DMS 273 (cell line): ENCODE measurements around the gene NCDN.

Experiments used
- DNase-seq: peaks from one replicate; lab custom pipeline; 2025; ENCODE audit not compliant: unreplicated experiment; lab: John Stamatoyannopoulos, UW

Gene NCDN

DNA sequence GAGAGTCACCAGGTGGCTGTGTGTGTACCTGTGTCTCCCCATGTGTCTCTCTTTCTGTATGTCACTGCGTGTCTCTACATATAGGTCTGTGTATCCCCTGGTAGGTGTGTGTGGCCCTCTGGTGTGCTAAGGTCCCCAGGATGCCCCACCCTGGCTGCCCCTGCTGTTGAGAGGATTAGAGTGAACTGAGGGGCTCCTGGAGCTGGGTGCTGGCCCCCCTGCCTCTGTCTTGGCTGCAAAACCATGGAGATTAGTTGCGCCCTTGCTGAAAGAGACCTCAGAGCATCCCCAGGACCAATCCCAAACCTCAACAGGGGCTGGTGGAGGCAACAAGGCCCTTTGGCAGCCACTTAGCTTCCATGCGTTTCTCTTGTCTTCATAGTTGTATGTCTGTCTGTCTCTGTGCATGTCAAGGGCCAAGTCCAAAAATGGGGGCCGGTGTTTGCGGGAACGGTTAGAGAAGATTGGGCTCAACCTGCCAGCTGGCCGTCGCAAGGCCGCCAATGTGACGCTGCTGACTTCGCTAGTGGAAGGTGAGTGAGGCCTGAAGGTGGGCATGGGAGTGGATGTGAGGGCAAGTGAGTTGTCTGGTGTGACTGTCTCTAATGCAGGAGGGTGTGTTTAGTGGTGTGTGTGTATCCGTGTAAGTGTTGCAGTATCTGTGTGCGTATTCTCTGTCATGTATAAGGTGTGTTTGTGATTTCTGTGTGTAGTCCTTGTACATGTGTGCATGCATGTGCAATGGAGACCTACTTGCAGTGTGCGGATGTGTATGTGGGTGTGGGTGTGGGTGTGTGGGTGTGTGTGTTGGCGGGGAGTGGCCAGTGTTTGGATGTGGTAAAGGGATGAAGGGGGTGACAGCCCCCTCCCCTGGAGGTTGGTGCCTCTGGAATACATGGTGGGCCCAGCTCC lies 32.2 kb downstream of the NCDN start:
- DNase-seq: no peak

GRCh38 chr1:35590476-35591040 lies 33.0 kb downstream of the NCDN start:
- DNase-seq: no peak

DNA sequence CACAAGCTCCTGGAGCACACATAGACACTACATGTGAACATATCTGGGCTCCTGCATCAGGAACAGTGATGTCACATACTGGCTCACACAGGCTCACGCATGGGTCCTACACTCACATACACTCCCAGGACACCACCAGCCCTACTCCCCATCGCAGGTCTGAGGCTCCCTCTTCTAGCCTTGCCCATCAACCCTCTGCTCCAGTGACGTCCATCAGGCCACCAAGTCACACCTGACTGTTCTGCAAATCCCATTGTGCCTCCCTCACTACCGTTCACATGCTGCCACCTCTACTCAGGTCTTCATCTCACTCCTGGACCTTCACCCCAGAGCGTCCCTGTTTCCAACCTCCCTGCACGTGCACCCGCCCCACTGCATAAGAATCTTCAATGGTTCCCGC lies 33.6 kb downstream of the NCDN start:
- DNase-seq: no peak

GRCh38 chr1:35592991-35593769 lies 35.6 kb downstream of the NCDN start:
- DNase-seq: no peak

DNA sequence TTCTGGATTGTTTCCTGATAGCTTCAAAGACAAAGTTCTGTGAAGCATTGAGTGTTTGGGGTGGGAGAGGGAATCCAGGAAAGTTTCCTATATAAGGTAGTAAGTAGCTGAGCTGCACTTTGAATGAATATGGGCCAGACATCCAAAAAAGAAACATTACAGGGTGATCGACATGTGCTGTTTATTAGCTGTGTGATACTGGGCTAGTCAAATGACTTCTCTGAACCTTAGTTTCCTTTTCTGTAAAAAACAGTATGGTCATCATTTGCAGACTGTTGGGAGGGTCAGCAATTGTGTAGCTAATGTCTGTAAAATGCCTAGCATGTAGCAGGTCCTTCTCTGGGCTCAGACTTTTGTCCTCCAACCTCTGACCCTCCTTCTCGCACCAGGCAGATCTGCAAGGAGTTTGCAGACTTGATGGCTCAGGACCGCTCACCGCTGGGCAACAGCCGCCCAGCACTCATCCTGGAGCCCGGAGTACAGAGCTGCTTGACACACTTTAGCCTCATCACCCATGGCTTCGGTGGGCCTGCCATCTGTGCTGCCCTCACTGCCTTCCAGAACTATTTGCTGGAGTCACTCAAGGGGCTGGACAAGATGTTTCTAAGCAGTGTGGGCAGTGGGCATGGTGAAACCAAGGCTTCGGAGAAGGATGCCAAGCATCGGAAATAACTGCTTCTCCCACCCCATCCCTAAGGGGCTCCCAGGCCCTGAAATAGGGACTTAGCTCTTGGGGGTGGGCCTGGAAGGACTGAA lies 36.6 kb downstream of the NCDN start:
- DNase-seq: no peak

- no peak for DNase-seq
These were observed 38.1 kb downstream of the NCDN start for GRCh38 chr1:35595684-35596083.

GRCh38 chr1:35597870-35598269 lies 40.3 kb downstream of the NCDN start:
- DNase-seq: no peak

- no peak for DNase-seq
These were observed 41.3 kb downstream of the NCDN start for GRCh38 chr1:35598895-35599294.

DNA sequence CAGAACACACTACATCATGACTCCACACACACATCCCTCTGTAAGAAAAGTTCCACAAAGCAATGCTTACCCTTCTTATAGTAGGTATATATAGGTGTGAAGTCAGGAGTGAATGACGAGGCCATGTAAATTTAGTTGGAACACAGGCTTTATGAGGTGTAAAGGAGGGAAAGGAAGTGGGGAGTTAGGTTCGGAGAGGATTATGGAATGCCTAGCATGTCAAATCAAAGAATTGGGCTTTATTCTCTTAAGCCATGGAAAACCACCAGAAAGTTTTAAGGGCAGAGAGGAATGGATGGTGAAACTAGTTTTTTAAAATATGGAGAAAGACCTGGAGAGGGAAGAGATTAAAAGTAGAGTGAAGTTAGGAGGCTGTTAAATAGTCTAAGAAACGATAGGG lies 41.8 kb downstream of the NCDN start:
- DNase-seq: no peak

DNA sequence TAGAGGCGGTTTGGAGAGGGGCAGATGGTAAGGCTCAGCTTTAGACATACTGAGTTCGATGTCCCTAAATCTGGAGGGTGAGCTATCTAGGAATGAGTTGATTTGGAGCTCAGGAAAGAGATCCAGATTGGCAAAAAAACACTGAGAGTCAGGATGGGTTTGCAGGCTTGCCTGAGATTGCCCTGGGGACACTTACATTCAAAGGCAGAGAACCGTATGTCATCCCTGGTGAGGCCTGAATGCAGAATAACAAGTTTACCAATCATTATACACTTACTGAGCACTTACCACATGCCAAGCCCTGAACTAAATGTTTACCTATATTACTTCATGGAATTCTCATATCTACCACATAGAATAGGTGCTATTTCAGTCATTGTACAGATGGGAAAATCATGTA lies 43.0 kb downstream of the NCDN start:
- no peak for DNase-seq

GRCh38 chr1:35603468-35603867 lies 45.9 kb downstream of the NCDN start:
- DNase-seq: no peak

DNA sequence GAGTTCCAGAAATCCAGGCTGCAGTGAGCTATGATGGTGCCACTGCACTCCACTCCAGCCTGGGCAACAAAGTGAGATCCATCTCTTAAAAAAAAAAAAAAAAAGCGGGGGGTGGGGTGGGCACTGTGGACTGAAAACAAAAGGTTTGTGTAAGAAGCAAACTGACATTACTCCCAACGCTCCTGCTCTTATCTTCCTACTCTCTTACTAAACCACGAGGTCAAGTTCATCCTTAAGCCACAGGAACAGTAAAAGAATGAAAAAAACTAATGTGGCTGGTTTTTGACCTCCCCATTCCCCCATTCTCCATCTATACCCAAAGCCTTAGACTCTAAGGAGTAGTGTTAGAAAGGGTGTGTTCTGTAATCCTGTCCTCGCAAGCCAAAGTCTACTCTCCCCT lies 46.3 kb downstream of the NCDN start:
- no peak for DNase-seq

DNA sequence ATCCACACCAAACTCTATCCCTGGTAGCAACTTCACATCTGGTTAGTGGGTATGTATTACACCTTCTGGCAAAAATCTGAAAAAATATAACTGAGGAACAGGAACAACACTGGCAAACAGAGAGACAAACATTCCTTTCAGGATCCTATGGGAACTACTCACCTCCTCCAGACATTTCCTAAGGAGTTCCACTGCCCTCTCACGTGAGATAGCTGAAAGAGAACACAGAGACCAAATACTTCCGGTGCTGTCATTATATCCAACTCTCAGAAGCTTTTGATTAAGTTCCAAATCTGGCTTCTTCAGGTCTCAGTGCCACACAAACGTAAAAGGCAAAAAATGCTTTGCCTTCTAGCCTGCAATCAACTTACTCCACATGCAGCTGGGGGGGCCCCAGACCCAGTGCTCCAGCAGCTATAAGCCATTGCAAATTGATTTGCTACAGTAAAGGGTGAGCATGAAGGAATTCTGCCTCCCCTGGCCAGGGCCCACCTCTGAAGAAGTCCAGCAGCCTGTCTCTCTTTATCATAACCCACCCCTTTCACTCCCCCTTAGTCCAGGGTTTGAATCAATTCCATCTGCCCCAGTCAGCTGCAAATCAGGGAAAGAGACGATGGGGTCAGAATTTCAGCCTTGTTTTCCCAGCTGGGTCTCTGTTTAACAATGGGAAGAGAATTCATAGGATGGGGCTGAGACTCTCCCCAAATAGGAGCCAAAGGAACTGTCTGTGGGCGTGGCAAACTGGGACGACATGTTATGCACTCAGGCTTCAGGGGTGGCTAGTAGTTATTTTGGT lies 47.7 kb downstream of the NCDN start:
- no peak for DNase-seq

- DNase-seq: no peak
These were observed 48.2 kb downstream of the NCDN start for GRCh38 chr1:35605867-35606182.

DNA sequence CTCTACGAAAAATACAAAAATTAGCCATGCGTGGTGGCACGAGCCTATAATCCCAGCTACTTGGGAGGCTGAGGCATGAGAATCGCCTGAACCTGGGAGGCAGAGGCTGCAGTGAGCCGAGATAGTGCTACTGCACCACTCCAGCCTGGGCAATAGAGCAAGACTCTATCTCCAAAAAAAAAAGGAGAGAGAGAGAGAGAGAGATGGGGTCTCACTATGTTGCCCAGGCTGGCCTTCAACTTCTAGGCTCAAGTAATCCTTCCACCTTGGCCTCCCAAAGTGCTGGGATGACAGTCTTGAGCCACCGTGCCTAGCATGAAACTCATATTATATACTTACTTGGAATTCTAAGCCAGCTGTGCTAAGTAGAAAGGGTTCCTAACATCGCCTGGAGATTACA lies 54.1 kb downstream of the NCDN start:
- no peak for DNase-seq

DNA sequence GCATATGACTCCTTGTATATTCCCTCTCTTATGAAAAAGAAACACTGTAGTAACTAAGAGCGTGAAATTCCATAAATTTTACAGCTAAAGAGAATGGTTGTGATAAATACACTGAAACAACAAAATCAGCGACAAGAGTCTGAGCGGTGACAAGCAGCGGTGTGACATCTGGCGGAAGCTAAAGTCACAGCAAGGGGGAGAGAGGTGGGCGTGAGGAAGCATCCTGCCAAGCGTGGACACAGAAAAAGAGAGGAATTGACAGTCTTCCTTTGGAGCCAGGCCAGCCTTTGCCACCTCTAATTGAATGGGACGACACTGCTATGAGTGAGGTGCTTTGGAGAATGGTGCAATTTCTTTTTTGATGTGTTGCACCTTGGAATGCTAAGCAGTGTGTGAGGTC lies 57.8 kb downstream of the NCDN start:
- no peak for DNase-seq
